ENCODE data around the gene RGR.

DNA sequence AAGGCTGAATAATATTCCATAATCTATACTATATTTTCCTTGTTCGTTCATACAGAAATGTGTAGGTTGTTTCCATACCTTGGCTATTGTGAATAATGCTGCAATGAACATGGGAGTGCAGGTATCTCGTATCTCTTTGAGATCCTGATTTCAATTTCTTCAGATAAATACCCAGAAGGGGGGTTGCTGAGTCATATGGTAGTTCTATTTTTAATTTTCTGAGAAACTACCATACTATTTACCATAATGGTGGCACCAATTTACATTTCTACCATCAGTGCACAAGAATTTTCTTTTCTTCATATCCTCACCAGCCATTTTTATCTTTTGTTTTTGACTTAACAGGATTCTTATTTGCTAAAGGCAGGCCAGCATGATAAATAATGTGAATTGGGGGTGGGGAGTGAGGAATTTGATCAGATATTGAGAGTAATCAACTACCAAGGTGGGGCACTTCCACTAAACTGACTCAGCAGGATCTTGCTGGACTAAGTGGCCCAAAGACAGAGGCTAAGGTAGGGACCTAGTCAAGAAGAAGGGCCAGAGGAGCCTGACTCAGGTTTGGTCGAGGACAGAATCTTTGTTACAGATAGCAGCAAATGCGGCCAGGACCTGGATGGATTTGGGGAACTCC is 62.0 kb downstream of the RGR start:
- TF ChIP-seq, protein P1, sequence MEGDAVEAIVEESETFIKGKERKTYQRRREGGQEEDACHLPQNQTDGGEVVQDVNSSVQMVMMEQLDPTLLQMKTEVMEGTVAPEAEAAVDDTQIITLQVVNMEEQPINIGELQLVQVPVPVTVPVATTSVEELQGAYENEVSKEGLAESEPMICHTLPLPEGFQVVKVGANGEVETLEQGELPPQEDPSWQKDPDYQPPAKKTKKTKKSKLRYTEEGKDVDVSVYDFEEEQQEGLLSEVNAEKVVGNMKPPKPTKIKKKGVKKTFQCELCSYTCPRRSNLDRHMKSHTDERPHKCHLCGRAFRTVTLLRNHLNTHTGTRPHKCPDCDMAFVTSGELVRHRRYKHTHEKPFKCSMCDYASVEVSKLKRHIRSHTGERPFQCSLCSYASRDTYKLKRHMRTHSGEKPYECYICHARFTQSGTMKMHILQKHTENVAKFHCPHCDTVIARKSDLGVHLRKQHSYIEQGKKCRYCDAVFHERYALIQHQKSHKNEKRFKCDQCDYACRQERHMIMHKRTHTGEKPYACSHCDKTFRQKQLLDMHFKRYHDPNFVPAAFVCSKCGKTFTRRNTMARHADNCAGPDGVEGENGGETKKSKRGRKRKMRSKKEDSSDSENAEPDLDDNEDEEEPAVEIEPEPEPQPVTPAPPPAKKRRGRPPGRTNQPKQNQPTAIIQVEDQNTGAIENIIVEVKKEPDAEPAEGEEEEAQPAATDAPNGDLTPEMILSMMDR (IDR thresholded peaks at IDR 0.05) = no peak
- no peak for TF ChIP-seq EP300 (IDR thresholded peaks at IDR 0.05)
- TF ChIP-seq POLR2A (IDR thresholded peaks at IDR 0.05) = no peak

Data from gastroesophageal sphincter (tissue), 3 donors.